GM12891 (cell line): Measurements from ENCODE around the gene HOXC13.

Experiments
- DNase-seq: peaks from one replicate; pipeline ENCODE4 v3.0.0; 2011; ENCODE audit warnings: low spot score; ENCODE audit not compliant: insufficient read length
- FAIRE-seq: peaks from 2 replicates; lab custom pipeline; 2011; peaks lifted over from hg19 to GRCh38; lab: Jason Lieb, UNC
- PAX5 ChIP-seq: IDR thresholded peaks from 2 replicates; pipeline ENCODE4 v1.6.1; 2011; ENCODE audit warnings: low read length, moderate library complexity, mild to moderate bottlenecking; ENCODE audit not compliant: insufficient read depth, severe bottlenecking
- POLR2A ChIP-seq: IDR thresholded peaks from 2 replicates; pipeline ENCODE4 v1.6.1; 2011; ENCODE audit warnings: low read depth, low read length, control low read depth
- POLR2AphosphoS5 ChIP-seq: IDR thresholded peaks from 2 replicates; pipeline ENCODE4 v1.6.1; 2011; ENCODE audit warnings: low read depth, low read length, control low read depth
- POU2F2 ChIP-seq: IDR thresholded peaks from 2 replicates; pipeline ENCODE4 v1.6.1; 2011; ENCODE audit warnings: low read depth, mild to moderate bottlenecking, control low read depth, low read length, moderate library complexity
- SPI1 ChIP-seq: IDR thresholded peaks from 2 replicates; pipeline ENCODE4 v1.6.1; 2011; ENCODE audit warnings: low read depth, low read length, control low read depth
- TAF1 ChIP-seq: IDR thresholded peaks from 2 replicates; pipeline ENCODE4 v1.6.1; 2011; ENCODE audit warnings: low read depth, low read length, control low read depth

Gene HOXC13

GRCh38 chr12:53953831-53954693 lies 15.4 kb downstream of the HOXC13 start:
- TF ChIP-seq PAX5 (no peak), POU2F2 (no peak), TAF1 (no peak), SPI1 (no peak), POLR2AphosphoS5 (no peak), POLR2A (no peak)
- no peak for FAIRE-seq
- DNase-seq = no peak

- FAIRE-seq (no peak), DNase-seq (no peak)
- no peak for TF ChIP-seq TAF1
- no peak for TF ChIP-seq POLR2A
- TF ChIP-seq PAX5 = no peak
- TF ChIP-seq POU2F2 = no peak
- TF ChIP-seq SPI1 = no peak
- TF ChIP-seq POLR2AphosphoS5 = no peak
Observed at GRCh38 chr12:53954694-53955035, 16.0 kb downstream of the HOXC13 start, which contains the start of gene HOXC12. TSS of gene HOXC12 (plus strand) at chr12:53954903. CDS start at chr12:53954930, 27 bp downstream.

GRCh38 chr12:53955036-53955775 lies 16.6 kb downstream of the HOXC13 start:
- FAIRE-seq = no peak
- TF ChIP-seq PAX5 (no peak), POLR2A (no peak), POLR2AphosphoS5 (no peak), SPI1 (no peak), POU2F2 (no peak), TAF1 (no peak)
- DNase-seq = no peak

DNA sequence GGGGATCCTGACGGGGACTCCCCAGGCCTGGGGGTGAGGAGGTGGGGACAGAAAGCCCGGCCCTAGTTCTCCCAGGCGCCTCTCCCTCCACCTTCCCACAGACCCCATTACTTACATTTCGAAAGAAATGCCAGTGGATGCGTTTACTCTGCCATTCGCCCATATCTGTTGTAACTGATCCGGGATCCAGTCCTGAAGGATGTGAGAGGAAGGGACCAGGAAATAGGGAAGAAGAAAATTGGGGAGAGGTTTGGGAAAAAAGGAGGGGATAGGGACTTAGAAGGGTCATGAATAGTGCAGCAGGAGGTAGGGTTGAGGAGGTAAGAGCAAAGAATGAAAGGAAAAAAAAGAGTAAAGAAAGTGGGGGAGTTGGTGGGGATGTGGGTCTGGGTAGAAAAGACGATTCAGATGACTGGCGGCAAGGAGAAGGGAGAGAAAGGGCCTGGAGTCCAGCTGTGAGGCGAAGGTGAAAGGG lies 17.2 kb downstream of the HOXC13 start:
- FAIRE-seq (no peak), DNase-seq (no peak)
- no peak for TF ChIP-seq POLR2AphosphoS5
- no peak for TF ChIP-seq POU2F2
- TF ChIP-seq POLR2A = no peak
- no peak for TF ChIP-seq PAX5
- TF ChIP-seq SPI1 = no peak
- TF ChIP-seq TAF1 = no peak

DNA sequence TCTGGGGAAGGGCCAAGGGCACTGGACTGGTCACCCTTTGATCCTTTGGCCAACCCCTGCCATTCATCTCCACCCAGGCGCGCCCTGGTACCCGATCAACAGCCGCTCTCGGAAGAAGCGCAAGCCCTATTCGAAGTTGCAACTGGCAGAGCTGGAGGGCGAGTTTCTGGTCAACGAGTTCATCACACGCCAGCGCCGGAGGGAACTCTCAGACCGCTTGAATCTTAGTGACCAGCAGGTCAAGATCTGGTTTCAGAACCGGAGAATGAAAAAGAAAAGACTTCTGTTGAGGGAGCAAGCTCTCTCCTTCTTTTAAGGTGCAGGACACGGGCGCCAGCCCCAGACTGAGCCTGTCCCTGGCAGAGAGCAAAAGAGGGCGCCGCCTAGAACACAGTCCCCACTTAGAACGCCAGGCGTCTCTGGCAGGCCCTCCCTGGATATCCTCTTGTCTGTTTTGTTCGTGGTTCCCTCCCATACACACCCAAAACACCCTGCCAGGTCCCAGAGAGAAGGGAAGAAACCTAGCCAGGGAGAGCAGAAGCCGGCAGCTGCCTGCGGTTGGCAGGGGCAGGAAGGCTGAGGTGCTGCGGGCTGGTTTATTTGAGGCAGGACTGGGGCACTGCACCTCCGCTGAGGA lies 17.7 kb downstream of the HOXC13 start:
- DNase-seq (no peak), FAIRE-seq (no peak)
- TF ChIP-seq POLR2A (no peak), POLR2AphosphoS5 (no peak), SPI1 (no peak), PAX5 (no peak), POU2F2 (no peak), TAF1 (no peak)

DNA sequence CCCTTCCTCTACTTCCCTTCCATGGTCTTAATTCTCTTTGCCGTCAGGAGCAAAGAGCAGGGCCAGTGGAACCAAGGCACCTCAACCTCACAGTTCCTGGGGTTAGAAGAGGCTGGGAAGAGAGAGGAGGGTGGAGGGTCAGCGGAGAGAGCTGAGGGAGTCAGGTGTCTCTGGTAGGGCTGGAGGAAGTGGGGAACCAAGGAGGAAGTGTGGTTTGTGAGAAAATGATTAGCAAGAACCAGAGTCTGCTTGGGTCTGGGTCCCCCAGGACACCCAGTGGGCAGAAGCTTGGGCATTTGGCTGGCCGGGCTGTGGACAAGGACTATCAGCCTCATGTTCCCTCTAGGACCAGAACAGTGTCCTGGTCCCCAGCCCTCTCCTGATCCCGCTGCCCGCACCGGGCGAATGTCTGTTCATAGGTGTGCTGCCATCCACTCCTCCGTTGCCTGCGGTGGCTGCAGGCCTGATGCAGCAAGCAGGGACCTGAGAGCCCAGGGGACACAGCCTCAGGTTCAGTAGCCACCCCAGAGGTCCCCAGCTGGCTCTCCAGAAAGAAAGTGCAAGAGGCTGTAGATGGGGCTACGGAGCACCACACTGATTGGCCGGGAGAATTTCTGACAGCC lies 18.4 kb downstream of the HOXC13 start:
- no peak for TF ChIP-seq POLR2A
- TF ChIP-seq POU2F2 = no peak
- peak; percentile 24; the same call in 1 of the 2 replicates for TF ChIP-seq SPI1
- TF ChIP-seq PAX5 = no peak
- DNase-seq = no peak
- no peak for FAIRE-seq

DNA sequence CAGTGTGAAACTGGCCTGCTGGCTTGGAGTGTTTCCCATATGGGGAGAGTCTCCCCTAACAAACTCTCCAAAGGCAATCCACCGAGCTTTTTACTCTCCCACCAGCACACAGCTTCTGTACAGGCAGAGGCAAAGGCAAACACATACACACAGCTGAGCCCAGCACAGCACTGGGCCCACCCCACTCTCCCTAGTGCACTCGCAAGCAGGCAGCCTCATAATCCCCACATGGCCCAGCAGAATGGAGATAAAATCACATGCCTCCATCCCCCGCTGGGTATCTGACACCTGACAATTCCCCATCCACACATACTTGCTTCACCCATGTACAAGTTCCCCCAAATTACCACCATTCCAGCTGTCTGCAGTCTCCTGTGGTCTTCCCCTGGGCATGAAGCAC lies 19.5 kb downstream of the HOXC13 start:
- TF ChIP-seq POLR2A (no peak), TAF1 (no peak), POU2F2 (no peak), POLR2AphosphoS5 (no peak), SPI1 (no peak), PAX5 (no peak)
- DNase-seq (no peak), FAIRE-seq (no peak)

DNA sequence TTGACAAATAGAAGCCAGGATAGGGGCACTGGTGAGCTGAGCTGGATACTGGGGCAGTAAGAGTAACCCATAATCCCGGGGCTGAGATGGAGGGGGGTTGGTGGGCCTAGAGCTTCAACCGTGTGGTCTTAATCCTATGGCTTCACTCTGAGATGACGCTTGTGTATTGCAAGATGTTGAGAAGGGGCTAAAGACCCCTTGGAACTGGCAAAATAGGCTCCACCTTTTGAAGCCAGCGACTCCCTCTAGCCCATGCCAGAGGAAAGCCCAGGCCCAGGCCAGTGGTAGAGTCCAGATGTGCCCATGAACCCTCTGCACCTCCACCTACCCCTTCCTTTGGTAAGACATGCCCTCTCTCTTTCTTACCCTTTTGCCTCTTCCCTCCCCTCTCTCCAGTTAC lies 20.7 kb downstream of the HOXC13 start:
- no peak for FAIRE-seq
- no peak for TF ChIP-seq POU2F2
- TF ChIP-seq TAF1 = no peak
- TF ChIP-seq POLR2A = no peak
- TF ChIP-seq PAX5 = no peak
- no peak for TF ChIP-seq POLR2AphosphoS5
- no peak for TF ChIP-seq SPI1
- no peak for DNase-seq
